ENCODE measurements around the gene CAMK1D. TPM values are rescaled to one million over a fixed set of nuclear protein-coding genes. Genes with fewer than 3 reads are reported as not detected.

CAMK1D gene
- polyA plus RNA-seq, 3 donors = 2.2 to 9.7 (median 8.4) TPM

DNA sequence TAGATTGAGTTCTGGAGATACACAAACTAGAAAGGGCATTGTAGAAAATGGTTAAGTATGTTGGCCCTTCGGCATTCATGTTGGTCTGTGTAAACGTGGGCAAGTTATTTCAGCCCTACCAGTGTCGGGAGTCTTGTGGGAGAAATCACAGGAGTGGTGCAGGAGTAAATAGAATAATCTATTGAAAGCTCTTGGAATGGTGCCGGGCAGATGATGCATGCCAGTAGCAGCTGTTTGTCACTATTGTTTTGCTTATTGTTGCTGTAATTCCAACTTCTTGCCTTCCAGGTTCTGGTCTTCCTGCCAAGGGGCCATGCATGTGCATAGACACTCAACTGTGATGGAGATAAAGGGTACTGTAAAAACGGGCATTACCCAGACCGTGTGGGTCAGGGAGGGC lies 259.4 kb downstream of the CAMK1D start:
- no peak overlapping the region for H3K27ac ChIP-seq (ENCODE audit: low read depth, low read length)
- WGBS, 3 donors = 40 to 76% (median 71%) methylated on average over 6 of the region's 6 CpGs

DNA sequence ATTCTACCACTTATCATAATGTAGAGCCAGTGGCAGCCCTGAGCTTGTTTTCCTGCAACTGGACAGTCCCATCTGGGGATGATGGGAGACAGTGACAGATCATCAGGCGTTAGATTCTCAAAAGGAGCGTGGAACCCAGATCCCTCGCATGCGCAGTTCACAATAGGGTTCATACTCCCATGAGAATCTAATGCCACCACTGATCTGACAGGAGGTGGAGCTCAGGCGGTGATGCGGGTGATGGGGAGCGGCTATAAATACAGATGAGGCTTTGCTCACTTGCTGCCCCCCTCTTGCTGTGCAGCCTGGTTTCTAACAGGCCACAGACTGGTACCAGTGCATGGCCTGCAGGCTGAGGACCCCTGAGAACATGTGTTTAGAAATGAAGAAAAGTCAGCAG lies 260.1 kb downstream of the CAMK1D start:
- no peak overlapping the region for H3K27ac ChIP-seq (ENCODE audit: low read depth, low read length)
- 90 to 97% (median 92%) methylated on average over 7 of the region's 7 CpGs for WGBS, 3 donors

DNA sequence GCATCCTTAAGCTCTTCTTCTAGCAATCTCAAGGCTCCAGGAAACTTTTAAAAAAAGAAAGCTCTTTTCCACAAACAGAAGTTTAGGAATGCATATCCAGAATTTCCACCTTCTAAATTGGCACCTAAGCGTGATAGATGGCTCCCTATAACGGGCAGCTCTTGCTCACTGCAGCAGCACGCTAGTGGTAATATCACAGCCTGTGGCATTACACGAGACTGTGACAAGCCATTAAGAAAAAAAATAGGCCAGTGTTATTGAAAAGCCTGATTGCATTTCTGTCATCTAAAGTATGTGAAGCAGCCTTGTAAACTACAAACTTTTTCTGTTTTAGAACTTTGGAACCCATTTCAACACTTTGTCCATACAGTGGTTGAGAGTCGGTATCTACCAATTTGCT lies 263.8 kb downstream of the CAMK1D start:
- no peak overlapping the region for H3K27ac ChIP-seq (ENCODE audit: low read depth, low read length)
- 79 to 96% (median 94%) methylated on average over 5 of the region's 5 CpGs for WGBS, 3 donors

DNA sequence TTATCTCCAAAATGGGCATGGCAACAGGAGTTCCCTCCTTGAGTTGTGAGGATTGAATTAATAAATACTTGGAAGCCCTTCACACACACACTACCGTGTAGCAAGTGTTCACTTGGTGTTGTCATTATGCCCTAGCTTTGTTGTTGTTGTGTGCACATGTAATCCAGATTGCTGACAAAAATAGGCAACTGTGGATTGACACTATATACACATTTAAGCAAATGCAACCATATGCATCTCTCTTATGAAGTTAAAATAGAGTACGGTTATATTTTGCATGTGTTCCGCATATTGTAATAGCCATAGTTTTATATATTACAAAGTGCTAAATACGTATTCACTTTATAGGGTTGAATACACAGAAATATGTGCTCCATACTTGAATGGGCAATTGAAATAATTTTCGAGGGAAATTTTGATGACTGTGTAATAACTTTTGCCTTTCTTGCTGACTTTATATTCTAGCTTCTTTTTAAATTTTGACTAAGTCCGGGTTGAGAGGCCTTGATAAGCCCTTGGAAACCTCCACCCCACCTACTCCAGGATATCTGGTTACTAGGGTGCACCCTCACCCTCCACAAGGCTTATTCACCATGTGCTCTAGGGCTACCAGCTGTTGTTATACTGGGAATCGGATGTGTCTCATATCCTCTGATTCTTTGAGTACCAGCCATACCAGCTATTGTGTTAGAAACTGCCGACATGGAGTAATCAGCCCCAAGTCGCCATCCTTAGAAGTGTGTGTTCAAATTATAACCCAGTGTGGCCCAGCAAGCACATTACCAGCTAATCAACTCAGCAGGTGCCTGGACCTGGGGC lies 265.0 kb downstream of the CAMK1D start:
- no peak overlapping the region for H3K27ac ChIP-seq (ENCODE audit: low read depth, low read length)
- WGBS, 3 donors = 86 to 88% (median 87%) methylated on average over 9 of the region's 9 CpGs

DNA sequence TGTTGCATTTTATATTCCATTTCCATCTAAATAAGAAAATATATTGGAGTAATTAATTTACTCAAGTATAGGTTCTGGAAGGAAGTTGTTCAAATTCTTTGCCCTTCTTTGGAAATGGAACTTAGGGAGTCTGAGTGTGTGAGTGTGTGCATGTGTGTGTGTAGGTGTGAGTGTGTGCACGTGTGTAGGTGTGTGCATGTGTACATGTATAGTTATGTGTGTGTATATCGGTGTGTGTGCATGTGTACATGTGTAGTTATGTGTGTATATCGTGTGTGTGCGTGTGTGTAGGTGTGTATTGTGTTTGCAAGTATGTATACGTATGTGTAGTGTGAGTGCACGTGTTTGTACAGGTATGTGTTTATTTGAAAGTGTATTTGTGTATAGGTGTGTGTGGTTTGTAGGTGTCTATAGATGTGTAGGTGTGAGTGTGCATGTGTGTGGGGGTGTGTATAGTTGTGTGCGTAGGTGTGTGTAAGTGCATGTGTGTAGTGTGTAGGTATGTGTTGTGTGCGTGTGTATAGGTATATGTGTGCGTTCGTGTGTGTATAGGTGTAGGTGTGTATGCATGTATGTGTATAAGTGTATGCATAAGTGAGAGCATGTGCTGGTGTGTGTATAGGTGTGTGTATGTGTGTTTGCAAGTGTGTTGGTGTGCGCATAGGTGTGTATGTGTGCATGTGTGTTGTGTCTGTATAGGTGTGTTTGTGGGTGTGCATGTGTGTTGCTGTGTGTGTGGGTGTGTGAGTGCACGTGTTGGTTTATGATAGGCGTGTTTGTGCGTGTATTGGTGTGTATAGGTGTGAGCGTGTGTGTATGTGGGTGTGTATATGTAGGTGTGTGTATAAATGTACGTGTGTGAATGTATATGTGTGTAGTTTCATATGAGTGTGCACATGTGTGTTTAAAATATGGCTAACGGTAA lies 266.2 kb downstream of the CAMK1D start:
- 96 to 98% (median 97%) methylated on average over 17 of the region's 17 CpGs for WGBS, 3 donors
- H3K27ac ChIP-seq (ENCODE audit: low read depth, low read length) = no peak overlapping the region

DNA sequence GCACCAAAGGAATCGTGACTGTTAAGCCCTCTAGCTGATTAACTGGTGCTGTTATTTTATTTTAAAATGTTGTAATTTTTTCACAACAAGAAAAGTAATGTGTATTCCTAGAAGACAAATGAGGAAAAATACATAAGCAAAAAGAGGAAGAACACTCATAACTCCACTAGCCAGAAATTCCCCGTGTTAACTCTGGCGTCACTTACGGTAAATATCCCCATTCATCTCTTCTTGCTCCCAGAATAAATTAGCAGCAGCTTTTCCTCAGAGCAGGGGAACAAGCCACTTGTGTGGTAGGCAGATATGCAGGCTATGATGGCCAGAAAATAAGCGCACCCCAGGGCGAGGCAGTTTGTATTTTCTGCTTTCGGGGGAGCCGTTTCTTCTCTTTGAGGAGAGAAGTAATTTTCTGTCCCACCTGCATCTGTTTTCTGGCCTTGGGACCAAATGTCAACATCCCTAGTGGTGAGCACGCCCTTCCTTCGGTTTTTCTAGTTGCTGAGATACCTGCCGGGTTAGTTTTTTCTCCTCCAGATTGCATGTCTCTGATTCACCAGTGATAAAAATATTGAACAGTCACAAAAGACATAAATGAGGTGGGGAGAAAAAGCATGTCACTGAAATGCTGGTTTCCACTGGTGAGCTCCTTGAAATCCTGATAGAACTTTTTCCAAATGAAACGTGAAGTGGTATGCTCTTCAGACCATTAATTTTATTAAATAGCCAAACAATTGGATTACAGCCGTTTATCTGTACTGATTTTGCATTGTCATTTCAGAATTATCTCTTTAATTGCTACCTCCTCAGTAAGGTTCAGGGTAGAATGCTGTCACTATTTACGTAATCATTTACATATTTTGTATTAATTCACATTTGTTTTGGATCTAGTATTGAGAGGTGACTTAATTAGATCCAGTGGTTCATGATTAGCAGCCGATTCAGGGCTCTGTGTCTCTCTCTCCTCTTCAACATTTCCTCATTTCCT lies 268.1 kb downstream of the CAMK1D start:
- WGBS, 3 donors = 39 to 67% (median 61%) methylated on average over 15 of the region's 15 CpGs

DNA sequence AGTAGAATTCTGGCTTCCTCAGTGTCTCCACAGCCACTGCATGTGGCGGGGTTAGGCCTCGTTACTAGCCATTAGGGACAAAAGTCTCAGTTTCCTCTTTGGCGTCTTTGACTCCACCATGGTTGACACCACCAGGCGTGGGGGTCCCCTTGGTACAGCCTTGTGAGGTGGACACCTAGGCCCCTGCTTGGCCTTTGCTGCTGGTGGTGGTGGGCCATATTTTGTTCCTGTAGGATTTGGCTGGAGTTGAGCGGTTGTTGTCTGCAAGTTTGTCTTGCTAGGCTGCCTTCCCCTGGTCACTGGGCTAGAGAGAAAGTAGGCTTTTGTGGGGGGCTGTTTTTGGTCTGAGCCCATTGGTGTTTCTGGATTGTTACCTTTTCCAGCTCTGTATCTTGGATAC lies 272.7 kb downstream of the CAMK1D start:
- 89 to 95% (median 94%) methylated on average over 5 of the region's 5 CpGs for WGBS, 3 donors
- no peak overlapping the region for H3K27ac ChIP-seq (ENCODE audit: low read depth, low read length)

More for the DNA sequence above, 268.1 kb downstream of the CAMK1D start:
- no peak overlapping the region for H3K27ac ChIP-seq (ENCODE audit: low read depth, low read length)

DNA sequence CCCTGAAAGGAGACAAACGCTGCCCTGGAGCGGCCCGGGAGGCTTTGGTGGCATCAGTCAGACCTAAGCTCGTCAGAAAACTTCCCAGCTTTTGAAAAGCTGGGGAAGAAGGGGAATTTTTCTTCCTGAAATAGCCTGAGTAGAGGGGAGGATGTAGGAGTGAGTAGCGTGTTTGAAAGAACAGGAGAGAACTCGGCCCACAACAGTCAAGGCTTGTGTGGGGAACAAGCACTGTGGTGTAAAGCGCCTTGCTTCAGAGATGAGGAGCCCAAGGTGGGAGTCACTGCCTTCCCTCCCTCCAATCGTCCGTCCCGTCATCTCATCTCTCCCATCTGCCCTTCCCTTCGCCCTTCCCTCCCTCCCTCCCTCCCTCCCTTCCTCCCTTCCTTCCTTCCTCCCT lies 273.3 kb downstream of the CAMK1D start:
- no peak overlapping the region for H3K27ac ChIP-seq (ENCODE audit: low read depth, low read length)
- WGBS, 3 donors = 93% methylated on average over 10 to 11 of the region's 11 CpGs

DNA sequence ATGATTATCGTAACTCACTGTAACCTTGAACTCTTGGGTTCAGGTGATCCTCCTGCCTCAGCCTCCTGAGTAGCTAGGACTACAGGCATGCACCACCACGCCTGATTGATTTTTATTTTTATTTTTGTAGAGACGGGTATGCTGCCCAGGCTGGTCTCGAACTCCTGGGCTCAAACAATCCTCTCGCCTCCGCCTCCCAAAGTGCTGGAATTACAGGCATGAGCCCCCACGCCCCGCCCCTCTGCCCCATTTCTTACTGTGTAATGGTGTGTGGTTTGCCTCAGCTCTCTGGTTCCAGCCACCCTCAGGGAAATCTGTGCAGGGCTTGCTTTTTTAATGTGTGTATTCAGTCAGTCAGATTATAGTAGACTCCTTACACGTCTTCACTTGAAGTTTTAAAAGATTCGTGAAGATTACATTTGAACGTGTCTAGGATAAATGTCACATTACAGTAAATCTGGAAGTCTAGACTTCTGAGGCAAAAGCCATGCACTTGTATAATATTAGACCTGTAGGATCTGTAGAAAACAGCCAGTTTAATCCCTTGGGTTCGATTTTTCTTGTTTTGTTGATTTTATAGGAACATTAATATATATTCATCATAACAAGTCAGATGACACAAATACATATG lies 276.2 kb downstream of the CAMK1D start:
- H3K27ac ChIP-seq (ENCODE audit: low read depth, low read length) = no peak overlapping the region
- WGBS, 3 donors = 87 to 91% (median 91%) methylated on average over 12 of the region's 12 CpGs

DNA sequence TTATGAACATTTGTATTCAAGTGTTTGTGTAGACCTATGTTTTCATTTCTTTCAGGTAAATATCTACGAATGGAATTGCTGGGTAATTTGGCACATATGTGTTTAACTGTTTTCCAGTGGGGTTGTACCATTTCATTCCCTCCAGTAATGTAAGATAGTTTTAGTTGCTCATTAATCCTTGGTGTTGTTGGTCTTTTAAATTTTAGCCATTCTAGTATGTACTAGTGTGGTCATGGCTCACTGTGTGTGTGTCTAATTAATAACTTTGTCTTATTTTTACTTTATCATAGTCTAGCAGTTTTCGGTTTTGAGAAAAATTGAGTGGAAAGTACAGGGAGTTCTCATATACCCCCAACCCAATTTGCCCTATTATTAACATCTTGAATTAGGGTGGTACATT lies 278.8 kb downstream of the CAMK1D start:
- H3K27ac ChIP-seq (ENCODE audit: low read depth, low read length) = no peak overlapping the region
- 70 to 99% (median 93%) methylated on average over 2 of the region's 2 CpGs for WGBS, 3 donors

DNA sequence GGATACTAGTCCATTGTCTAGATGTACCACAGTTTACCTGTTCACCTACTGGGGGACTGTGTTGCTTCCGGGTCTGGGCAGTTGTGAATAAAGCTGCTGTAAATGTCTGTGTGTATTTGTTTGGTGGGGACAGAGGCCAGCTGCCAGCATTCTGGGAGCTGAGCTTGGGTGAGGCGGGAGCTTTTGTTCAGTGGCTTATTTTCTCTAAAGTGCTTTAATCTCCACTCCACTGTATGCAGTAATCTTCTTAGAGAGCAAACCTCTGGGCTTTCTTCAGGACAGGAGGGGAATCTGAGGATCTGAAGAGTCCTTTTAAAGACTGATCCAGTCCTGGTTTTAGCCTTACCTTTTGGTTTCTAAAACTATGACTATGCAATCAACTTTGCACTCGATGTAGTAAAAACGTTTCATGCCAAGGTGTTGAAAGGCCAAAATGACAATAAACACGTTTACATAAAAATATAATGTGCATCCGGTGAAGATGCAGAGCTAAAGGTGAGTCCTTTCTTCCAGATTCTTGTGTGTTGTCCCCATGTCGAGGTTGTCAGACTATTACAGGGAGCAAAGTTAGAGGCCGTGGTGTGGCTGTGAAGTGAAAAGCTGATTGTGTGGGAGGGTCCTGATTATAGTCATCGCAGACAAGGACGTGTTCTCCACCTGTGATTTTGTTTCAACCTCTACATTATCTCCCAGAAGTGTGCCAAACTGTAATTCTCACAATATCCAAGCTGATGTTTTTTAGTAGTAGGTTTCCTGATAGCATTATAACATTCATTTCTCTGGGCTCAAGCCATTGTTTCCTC lies 279.8 kb downstream of the CAMK1D start:
- no peak overlapping the region for H3K27ac ChIP-seq (ENCODE audit: low read depth, low read length)
- 17 to 52% (median 49%) methylated on average over 10 of the region's 10 CpGs for WGBS, 3 donors

DNA sequence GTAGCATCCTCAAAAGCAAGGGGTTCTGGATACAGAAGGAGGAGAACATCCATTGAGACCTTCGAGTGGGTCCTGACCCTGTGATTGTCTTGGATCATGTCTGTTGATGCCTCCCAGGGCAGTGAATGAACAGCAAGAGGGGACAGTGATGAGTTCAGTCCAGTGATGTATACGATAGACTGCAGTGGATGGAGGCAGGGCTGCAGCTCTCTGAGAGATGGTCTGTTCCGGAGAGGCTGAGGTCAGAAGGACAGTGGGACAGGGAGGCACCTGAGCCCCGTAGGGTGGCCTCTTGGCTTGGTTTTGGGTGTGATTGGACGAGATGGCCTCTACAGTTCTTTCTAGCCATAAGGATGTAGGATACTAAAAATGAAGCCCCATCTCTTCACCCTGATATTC lies 280.4 kb downstream of the CAMK1D start:
- 75 to 87% (median 79%) methylated on average over 5 of the region's 5 CpGs for WGBS, 3 donors
- no peak overlapping the region for H3K27ac ChIP-seq (ENCODE audit: low read depth, low read length)

DNA sequence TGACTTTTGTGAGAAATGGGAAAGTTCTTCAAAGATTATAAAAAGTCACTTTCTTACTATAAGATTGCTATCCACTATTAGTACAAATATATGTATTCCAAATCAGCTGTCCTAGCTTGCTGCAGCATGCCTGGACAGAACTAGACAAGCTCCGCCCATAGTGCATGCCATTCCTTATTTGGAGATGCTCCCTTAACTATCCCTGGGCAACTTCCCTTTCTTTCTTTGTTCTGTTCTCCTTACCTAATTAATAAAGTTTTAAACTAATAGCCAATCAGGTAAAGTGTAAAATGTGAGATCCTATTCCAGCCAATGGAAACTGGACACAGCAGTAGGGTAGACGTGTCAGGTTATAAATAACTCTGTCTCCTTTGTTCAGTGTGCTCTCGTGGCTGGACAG lies 281.9 kb downstream of the CAMK1D start:
- no peak overlapping the region for H3K27ac ChIP-seq (ENCODE audit: low read depth, low read length)
- WGBS, 3 donors = 53 to 88% (median 85%) methylated on average over 3 of the region's 3 CpGs

DNA sequence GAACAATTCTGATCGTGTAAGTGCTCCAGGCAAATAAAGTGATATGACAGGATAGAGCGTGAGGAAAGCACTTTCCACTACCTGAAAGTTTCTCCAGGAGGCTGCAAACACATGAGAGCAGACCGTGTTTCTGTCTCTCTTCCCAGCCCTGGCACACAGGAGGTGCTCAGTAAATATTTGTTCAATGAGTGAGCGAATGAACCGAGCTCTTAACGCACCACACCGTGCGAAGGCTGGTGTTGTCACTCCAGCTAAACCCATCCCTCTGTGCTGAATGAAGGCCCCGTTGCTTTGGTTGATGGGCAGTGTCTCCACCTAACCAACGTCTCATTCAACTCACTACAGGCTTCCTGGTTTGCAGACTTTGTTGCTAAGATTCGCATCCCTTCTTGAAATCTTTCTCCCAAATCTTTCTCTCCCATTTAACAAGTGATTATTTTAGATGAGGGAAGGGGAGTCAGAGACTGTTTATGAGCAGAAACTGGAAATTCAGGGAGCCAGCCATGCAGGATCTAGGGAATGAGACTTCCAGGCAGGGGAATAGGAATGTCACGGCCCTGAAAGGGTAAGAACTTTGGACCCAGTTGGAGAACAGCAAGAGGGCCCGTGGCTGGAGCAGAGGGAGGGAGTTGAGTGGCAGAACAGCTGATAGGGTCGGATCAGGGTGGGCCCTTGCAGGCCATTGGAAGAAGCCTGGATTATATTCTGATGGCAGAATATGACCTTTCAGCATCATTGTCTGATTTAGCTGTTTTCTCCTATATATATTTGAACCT lies 282.6 kb downstream of the CAMK1D start:
- 42 to 93% (median 90%) methylated on average over 14 of the region's 14 CpGs for WGBS, 3 donors
- H3K27ac ChIP-seq (ENCODE audit: low read depth, low read length) = no peak overlapping the region

DNA sequence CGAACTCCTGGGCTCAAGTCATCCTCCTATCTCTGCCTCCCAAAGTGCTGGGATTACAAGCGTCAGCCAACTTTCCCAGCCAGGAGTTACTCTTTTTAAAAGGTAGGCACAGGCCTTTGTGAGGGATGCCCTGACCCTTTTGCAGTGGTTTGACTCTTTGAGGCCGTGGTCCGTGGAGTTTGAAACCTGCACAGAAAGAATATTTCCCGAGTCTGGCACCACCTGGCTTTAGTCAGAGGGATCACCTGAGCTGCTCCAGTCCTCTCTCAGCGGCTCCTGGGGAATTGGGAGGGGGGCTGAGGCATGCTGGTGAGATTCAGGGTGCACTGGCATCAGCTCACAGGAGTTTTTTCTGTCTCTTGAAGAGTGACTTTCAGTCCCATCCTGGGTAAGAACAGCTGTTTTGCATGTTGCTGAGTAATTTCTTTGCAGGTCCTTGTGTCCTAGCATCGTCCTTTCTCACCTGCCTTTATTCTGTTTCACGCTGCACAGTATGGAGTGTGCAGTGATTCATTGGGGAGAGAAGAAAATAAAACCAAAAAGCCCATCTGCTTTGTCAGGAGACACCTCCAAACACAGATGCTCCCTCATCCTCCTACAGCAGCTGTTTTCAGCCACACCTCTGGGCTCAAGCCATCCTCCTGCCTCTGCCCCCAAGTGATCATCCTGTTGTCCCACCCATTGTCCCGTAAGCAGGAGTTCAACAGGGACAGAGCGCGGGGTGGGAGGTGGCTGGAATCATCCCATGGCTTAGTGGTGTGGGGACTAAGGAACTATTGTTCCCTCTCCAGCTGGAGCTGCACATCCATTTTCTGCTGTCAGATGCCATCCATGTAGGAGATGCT lies 284.7 kb downstream of the CAMK1D start:
- no peak overlapping the region for H3K27ac ChIP-seq (ENCODE audit: low read depth, low read length)
- 84 to 96% (median 92%) methylated on average over 11 of the region's 11 CpGs for WGBS, 3 donors

DNA sequence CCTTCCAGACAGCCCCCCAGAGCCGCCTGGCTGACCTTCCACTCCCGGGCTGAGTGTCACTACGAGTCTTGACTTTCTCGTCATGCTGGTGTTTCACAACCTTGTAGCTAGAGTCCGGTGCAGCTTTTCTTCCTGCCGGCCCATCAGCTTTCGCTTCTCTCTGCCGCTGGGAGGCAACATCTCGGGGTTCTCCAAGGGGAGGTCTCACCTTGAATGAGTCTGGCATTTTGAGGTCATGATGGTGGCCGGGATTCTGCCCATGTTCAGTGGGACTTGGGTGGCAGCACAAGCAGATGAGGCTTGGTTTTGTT lies 285.2 kb downstream of the CAMK1D start:
- H3K27ac ChIP-seq (ENCODE audit: low read depth, low read length) = no peak overlapping the region
- 75 to 85% (median 81%) methylated on average over 10 of the region's 10 CpGs for WGBS, 3 donors
